Measurements from ENCODE around the gene OTOR.

The OTOR gene

GRCh38 chr20:16759181-16759563, 11.0 kb downstream of the OTOR start:
- Histone ChIP-seq H3K4me2 (ENCODE audit: low read depth, low read length, poor library complexity, severe bottlenecking) (no peak overlapping the region), H2AFZ (ENCODE audit: low read depth, low read length, severe bottlenecking) (no peak overlapping the region), H3K9me3 (ENCODE audit: insufficient read depth, low read length) (peaks cover 7% of the 10 kb centered on the region; the same call in 1 of the 2 replicates), H4K20me1 (ENCODE audit: low read depth, low read length) (no peaks in the 10 kb centered on the region), H3K27me3 (ENCODE audit: low read length) (no peaks in the 10 kb centered on the region), H3K79me2 (ENCODE audit: insufficient read depth, low read length) (no peaks in the 10 kb centered on the region), H3K9ac (ENCODE audit: low read length) (no peak overlapping the region), H3K27ac (ENCODE audit: low read depth, low read length) (no peak overlapping the region), H3K9me2 (replicated peaks; ENCODE audit: insufficient read depth, low read length) (no peaks in the 10 kb centered on the region), H3K4me3 (ENCODE audit: insufficient read depth, low read length, poor library complexity, severe bottlenecking) (no peak overlapping the region), H3F3A (ENCODE audit: insufficient read depth) (no peaks in the 10 kb centered on the region), H3K36me3 (ENCODE audit: low read length) (no peaks in the 10 kb centered on the region)
- TF ChIP-seq CTCF (IDR thresholded peaks at IDR 0.05; ENCODE audit: insufficient read depth, low read length, poor library complexity, severe bottlenecking) (no peak), EZH2phosphoT487 (conservative IDR thresholded peaks at IDR 0.05; ENCODE audit: low read length) (no peak)

DNA sequence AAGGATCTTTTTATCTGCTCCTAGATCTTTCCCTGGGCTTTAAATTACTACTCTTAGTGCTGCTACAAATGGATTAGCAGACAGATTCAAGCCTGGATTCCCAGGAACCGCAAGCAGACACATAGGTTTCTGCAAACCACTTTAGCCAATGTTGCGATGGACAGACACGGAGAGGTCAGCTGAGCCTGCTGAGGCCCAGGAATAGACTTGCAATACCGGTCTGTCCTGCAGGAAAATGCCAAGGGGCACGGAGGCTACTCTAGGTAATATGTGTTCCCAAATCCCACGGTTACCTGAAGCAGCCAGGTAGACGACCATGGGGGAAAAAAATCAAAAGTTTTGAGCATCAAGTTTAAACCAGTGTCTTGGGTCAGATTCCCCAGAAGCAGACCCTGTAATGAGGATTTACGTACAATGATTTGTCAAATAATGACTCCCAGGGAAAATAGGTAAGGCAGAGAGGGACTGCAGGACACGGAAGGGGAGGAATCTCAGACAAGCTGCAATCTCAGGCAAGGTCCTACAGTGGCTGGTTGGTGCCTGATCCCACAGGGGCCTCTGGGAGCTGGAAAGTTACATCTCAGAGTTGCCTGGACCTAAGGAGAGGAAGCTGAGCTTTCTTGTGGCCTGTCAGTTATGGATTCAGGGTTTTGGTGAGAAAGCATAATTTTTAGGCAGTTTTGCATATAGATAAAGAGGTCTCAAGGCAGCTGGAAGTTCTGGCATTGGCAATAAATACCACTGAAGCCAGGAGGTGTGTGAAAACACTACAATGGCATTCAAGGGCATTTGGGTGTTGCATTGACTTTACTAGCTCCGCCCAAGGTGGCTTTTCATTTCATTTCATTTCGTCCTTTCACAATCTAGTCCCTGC, 12.5 kb downstream of the OTOR start:
- Histone ChIP-seq H2AFZ (ENCODE audit: low read depth, low read length, severe bottlenecking) (no peak overlapping the region), H3K9ac (ENCODE audit: low read length) (no peak overlapping the region), H4K20me1 (ENCODE audit: low read depth, low read length) (no peaks in the 10 kb centered on the region), H3K27me3 (ENCODE audit: low read length) (no peaks in the 10 kb centered on the region), H3F3A (ENCODE audit: insufficient read depth) (no peaks in the 10 kb centered on the region), H3K79me2 (ENCODE audit: insufficient read depth, low read length) (no peaks in the 10 kb centered on the region), H3K4me3 (ENCODE audit: insufficient read depth, low read length, poor library complexity, severe bottlenecking) (no peak overlapping the region), H3K27ac (ENCODE audit: low read depth, low read length) (no peak overlapping the region), H3K36me3 (ENCODE audit: low read length) (no peaks in the 10 kb centered on the region), H3K9me2 (replicated peaks; ENCODE audit: insufficient read depth, low read length) (no peaks in the 10 kb centered on the region), H3K4me2 (ENCODE audit: low read depth, low read length, poor library complexity, severe bottlenecking) (no peak overlapping the region), H3K9me3 (ENCODE audit: insufficient read depth, low read length) (peaks cover 6% of the 10 kb centered on the region; the same call in 1 of the 2 replicates)
- TF ChIP-seq CTCF (IDR thresholded peaks at IDR 0.05; ENCODE audit: insufficient read depth, low read length, poor library complexity, severe bottlenecking), result no peak
- no peak for TF ChIP-seq EZH2phosphoT487 (conservative IDR thresholded peaks at IDR 0.05; ENCODE audit: low read length)

GRCh38 chr20:16761305-16761829, 13.2 kb downstream of the OTOR start:
- H4K20me1 ChIP-seq (ENCODE audit: low read depth, low read length), result no peaks in the 10 kb centered on the region
- H3K9me2 ChIP-seq (replicated peaks; ENCODE audit: insufficient read depth, low read length), result no peaks in the 10 kb centered on the region
- no peaks in the 10 kb centered on the region for H3K9me3 ChIP-seq (ENCODE audit: insufficient read depth, low read length)
- H3K36me3 ChIP-seq (ENCODE audit: low read length), result no peaks in the 10 kb centered on the region
- TF ChIP-seq CTCF (IDR thresholded peaks at IDR 0.05; ENCODE audit: insufficient read depth, low read length, poor library complexity, severe bottlenecking) (peak; percentile 43), EZH2phosphoT487 (conservative IDR thresholded peaks at IDR 0.05; ENCODE audit: low read length) (no peak)
- H3K9ac ChIP-seq (ENCODE audit: low read length), result no peak overlapping the region
- H3K27ac ChIP-seq (ENCODE audit: low read depth, low read length), result no peak overlapping the region
- H3F3A ChIP-seq (ENCODE audit: insufficient read depth), result no peaks in the 10 kb centered on the region
- H3K27me3 ChIP-seq (ENCODE audit: low read length), result no peaks in the 10 kb centered on the region
- H3K4me3 ChIP-seq (ENCODE audit: insufficient read depth, low read length, poor library complexity, severe bottlenecking), result no peak overlapping the region
- H2AFZ ChIP-seq (ENCODE audit: low read depth, low read length, severe bottlenecking), result no peak overlapping the region
- no peak overlapping the region for H3K4me2 ChIP-seq (ENCODE audit: low read depth, low read length, poor library complexity, severe bottlenecking)
- H3K79me2 ChIP-seq (ENCODE audit: insufficient read depth, low read length), result no peaks in the 10 kb centered on the region

Measured in SU-DHL-6 (cell line).